Astrocyte of the hippocampus (primary cell): ENCODE data around the gene CD151.

Experiments used
- DNase-seq: peaks from one replicate; pipeline ENCODE4 v3.0.0; 2011; ENCODE audit warnings: low read depth, low spot score

The CD151 gene

DNA sequence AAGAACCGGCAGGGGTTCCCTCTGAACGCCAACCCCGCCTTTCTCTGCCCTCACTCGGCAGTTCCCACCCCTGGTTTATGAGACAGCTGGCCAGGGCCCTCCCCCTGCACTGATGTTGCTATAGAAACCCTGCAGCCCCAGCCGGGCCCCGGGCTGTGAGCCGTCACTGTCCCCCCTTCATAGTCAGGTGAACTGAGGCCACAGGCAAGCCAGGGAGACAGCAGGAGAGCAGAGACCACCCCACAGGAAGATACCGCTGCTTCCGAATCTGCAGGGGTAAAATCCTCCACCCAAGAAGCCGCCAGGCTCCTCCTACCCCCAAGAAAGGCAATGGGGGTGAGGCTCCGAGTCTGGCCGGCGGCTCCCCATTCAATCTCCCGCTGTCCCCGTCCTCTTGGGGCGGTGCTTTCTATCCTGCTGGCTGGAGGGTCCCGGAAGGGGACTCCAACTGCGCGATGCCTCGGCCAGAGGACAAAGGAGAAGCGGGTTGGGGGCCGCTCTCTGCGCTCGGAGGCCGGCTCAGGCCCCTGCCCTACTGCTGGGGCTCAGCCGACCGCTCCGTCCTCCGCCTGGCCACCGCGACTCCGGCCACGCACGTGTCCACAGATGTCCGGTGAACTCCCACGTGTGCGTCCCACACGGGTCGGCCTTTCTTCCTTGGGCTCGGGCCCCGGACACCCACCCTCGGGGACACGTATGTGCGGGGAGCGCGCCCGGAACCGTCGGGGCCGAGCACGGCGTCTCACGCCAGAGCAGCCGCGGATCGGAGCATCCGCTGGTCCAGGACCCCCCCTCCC lies 35.3 kb upstream of the CD151 start:
- peak; percentile 86 for DNase-seq

DNA sequence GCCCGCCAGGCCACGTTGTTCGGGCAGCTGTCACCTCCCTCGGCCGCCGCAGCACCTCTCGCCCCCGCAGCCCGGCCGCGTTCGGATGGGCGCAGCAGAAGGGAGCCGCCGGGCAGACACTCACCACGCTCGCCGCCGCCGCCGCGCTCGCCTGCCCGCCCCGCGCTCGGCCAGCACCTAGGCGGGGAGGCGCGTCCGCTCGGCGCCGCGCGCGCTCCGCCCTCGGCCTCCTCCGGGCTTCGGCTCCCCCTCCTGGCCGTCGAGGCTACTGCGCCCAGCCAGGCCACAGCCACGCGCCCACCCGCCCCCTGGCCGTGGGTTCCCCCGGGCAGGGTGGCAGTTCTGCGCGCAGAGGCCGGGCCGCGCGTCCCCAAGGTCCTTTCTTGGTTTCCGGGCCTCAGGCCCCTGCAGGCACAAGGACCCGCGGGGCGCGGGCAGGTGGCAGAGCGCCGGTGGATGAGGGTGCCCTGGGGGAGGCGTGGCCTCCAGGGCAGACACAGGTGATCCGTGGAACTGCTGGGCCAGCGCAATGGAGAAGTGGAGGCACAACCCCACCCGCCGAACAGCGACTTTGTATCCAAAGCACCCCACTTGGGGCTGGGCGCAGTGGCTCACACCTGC lies 34.5 kb upstream of the CD151 start, which contains the start of gene SLC25A22:
SLC25A22 (minus strand) TSS at position 189 of the 621 bp plus-strand sequence. CDS start 3,275 bp downstream, outside the sequence.
- peak; percentile 95 for DNase-seq

DNA sequence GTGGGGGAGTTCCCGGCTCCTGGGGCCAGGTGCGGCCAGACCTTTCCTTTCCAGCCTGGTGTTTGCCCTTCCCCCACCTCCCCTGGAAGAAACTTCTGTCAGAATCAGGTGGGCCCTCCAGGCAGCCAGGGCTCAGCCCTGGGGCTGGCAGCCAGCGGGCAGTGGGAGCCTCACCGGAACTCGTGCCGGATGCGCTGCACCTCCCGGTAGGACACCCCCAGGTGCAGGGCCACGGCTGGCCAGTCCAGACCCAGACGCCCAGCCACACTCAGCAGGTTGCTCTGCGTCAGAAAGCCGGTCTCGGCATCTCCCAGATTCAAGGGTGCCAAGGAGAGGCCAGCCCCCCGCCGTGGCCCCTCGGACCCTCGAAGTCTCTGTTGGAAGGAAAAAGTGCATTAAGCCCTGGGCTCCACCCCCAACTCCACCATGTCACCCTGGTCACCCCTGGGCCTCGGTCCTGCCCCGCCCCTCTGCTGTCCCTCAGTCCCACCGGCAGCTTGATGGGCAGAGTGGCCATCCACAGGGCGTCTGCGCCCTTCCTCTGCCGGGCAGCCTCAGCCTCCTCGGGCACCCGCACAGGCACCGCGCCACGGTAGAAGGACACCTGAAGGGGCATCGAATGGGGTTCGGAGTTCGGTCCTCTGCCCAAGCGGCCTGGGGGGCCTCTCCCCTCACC lies 33.0 kb upstream of the CD151 start:
- no peak for DNase-seq

DNA sequence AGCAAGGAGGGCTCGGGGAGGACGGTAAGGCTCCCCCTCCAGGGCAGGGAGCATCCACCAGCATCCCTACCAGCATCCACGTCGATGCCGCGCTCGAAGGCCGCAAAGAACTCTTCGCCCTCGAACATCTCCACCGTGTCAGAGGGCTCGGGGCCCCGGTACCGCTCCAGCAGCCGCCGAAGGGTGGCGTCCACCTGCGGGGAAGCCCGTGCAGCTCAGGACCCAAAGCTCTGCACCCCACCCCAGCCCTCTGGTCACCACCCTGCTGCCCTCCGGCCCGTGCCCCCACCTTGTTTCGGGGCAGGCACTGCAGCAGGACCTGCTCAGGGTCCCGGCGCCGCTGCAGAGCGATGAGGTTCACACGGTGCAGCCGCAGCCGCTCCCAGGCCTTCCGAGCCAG lies 32.3 kb upstream of the CD151 start:
- DNase-seq = no peak

DNA sequence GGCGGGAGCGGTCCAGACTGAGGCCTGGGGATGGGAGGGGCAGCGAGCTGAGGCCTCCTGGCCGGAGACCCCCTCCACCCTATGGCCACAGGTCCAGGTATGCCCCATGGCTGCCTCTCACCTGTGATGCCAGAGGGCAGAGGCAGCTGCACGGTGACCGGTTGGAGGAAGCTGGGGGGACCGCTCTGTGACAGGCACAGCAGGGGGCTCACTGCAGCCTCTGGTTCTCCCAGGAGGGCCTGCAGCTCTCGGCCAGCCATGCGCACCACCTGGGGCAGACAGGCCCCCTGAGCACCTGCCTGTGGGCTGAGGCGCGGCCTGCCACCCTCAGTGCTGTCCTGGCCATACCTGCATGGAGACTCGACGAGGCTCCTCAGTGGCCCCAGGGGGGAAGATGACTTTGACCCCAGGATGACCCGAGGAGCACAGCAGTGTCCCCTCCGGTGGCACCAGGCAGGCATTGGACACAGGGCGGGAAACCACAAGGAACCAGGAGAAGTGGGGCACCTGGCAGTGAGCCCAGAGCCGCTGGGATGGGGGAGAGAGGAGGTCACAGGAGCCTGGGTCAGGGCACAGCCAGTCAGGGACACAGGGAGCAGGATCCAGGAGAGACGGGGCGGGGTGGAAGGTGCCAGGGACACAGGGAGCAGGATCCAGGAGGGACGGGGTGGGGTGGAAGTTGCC lies 31.5 kb upstream of the CD151 start:
- no peak for DNase-seq

DNA sequence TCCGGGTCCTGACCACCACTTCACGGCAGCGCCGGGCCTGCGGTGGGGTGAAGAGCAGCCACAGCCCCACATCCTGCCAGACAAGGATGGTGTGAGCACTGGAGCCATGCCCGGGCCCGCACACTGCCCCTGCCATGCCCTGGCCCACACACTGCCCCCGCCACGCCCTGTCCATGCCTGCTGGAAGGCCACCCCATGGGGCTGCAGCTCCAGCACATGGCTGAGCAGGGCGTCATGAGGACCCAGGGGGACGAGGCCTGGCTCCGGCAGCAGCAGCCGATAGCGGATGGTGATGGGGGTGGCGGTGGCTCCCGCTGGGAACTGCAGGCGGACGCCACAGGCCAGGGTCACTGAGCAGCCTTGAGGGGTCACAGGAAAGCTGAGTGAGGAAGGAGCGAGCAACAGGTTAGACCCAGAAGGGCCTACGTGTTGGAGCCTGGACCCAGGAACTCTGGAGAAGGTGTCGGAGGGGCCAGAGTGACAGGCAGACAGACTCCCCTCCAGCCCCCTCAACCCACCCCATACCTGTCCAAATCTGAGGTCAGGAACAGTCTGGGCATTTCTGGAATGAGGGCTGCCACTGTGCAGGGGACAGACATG lies 30.6 kb upstream of the CD151 start:
- DNase-seq = no peak

DNA sequence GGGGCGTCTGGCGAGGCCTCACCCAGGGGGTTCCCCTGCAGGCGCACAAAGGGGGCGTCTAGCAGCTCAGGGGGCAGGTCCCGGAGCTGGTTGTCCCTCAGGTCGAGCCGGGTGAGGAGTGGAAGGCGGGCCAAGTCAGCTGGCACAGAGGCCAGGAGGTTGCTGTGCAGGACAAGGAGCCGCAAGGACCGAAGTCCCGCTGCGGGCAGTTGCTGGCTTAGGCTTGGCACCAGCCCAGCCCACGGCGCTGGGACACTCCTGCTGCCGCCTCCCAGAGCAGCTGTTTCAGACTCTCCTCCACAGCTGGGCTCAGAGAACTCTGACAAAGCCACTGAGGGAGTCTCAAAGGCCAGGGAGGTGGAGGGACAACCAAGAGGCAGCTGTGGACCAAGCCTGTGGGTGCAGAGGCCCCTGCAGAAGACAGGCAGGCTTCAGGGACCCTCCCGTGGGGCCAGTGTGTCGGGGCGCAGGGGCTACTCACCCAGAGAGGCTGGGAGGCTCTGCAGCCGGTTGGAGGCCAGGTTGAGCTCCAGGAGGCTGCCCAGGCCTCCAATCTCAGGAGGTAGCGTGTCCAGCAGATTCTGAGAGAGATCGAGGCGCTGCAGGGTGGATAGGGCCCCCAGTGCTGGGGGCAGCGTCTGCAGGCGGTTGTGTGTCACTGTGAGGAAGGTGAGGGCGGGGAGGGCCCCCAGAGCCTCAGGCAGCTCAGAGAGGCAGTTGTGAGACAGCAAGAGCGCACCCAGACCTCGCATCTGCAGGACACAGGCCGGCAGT lies 29.9 kb upstream of the CD151 start:
- no peak for DNase-seq

DNA sequence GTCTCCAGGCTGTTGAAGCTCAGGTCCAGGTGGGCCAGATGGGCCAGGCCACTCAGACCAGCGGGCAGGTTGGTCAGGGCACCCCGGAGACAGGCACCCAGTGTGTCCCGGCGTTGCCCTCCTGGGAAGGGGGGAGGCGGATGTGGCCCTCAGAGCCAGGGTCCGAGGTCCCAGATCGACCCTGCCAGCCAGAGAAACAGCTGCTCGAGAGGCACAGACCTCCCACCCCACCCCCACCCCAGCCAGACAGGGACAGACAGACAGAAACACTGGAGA lies 29.3 kb upstream of the CD151 start:
- no peak for DNase-seq

DNA sequence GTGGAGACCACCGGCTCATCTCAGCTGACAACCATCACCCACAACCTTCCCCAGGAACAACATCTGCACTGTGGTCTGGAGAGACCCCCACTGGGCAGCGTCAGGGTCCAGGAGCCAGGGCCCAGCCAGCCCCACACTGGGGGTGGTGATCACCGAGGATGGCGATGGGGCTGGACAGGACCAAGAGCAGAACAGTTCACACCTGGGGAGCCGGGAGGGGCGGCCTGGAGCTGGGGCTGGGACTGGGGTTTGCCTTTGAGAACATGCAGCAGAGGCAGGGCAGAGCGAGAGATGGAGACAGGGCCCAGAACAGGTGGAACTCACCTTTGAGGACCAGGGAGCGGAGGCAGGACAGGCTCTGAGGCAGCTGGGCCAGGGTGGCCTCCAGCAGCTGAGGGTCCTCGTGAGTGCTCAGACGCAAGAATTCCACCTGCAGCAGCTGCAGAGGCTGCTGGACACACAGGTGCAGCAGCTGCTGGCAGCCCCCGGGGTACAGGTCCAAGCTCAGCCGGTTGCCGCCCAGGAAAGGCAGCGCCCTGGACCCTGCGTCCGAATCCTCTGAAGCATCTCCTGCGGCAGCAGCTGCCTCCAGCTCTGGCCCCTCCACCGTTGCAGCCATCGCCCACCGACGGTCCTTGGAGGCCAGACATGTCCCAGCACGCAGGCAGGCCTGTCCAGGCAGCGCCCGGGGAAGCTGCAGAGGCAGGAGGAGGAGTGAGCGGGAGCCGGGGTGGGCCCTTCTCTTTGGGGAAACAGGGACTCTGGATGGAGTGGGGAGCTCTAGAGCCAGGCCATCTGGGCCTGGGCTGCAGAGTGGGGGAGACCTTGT lies 28.8 kb upstream of the CD151 start:
- DNase-seq = no peak

DNA sequence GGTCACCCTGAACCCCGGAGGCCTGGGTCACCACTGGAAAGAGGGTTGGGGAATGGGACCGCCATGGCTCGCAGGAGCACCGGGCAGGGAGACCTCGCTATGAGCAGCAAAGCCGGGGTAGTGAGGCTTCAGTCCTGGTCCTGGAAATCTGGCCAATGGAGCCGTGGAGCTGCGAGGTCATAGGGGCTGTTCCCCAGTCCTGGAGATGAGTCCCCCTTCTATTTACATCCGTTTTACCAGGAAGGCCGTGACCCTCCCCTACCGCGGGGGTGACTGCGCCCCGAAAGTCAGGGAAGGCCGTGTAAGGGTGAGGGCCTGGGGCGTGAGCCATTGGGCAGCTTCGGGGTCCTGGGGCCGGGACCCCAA lies 28.2 kb upstream of the CD151 start:
- no peak for DNase-seq

DNA sequence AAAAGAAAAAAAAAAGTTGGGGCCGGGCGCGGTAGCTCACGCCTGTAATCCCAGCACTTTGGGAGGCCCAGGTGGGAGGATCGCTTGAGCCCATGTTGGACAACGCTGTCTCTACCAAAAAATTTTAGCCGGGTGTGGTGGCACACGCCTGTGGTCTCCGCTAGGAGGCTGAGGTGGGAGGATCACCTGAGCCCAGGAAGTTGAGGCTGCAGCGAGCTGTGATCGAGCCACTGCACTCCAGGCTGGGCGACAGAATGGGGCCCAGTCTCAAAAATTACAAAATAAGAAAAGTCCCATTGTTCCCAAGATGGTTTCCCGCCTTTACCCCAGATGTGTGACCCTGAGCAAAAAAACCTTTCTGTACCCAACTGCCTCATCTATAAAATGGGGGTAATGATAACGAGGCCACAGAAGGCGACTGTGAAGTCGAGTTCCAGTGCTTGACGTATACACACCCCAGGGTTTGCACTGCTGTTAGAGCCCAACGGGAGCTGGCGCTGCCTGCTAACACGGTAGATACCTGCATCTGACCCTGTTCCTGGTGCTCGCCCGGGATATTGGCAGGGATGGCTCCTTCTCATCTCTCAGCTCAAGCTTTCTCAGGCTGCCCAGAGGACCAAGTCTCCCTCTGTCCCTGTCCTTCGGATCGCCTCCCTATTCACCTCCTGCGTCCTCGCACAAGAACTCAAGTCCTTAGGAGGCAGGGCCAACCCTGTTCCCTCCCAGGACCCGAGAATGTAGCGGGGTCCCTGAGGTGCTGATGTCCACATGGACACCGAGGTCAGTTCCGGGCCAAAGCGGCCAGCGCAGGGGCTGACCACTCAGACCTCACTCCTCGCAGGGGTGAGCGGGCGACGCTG lies 24.1 kb upstream of the CD151 start:
- DNase-seq = no peak

DNA sequence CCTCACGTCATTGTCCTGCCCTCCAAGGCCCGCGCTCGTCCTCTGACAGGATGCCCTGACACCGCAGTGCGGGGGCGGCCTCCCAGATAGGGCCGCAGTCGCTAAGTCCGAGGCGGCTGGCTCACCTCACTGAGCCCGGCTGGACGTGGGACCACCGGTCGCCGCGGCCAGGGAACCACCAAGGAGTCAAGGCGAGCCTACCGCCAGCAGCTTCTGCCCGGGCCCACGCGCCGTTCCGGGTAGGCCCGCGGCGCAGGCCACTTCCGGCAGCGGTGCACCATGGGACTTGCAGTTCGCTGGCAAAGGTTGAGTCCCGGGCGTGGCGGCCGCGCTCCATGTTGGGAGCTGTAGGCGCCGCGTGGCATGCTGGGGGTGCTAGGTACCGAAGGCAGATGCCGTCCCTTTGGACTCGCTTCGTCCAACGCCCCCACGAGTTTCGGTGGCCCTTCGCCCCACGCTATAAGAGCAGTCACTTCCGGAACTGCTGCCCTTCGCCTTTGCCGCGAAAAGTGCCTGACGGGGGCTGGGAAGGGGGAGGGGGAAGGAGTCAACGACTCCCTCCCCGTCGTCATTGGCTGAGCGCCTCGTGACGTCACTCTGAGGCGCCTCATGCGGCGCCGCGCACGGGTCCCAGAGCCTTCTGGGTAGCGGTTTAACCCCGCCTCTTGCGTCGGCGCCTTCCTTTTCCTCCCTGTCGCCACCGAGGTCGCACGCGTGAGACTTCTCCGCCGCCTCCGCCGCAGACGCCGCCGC lies 23.3 kb upstream of the CD151 start, which contains the start of gene RPLP2:
RPLP2 (plus strand) TSS at position 681 of the 753 bp plus-strand sequence. CDS start 268 bp downstream, outside the sequence.
- DNase-seq = peak; percentile 99

DNA sequence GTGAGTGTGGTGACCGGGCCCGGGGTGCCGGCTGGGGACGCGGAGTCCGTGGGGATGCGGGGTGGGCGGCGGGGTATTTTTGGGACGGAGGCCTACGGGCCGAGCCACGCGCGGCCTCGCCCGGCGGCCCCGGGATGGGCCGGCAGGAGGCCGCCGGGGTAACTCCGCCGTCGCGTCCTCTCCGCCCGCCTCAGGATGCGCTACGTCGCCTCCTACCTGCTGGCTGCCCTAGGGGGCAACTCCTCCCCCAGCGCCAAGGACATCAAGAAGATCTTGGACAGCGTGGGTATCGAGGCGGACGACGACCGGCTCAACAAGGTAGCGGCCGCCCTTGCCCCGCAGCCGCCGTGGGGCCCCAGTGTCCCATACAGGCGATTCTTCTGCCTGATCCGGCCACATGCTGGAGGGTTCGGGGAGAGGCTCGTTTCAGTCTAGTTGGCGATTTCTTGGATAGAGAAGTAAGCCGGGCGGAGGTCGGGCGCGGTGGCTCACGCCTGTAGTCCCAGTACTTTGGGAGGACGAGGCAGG lies 22.6 kb upstream of the CD151 start:
- no peak for DNase-seq

DNA sequence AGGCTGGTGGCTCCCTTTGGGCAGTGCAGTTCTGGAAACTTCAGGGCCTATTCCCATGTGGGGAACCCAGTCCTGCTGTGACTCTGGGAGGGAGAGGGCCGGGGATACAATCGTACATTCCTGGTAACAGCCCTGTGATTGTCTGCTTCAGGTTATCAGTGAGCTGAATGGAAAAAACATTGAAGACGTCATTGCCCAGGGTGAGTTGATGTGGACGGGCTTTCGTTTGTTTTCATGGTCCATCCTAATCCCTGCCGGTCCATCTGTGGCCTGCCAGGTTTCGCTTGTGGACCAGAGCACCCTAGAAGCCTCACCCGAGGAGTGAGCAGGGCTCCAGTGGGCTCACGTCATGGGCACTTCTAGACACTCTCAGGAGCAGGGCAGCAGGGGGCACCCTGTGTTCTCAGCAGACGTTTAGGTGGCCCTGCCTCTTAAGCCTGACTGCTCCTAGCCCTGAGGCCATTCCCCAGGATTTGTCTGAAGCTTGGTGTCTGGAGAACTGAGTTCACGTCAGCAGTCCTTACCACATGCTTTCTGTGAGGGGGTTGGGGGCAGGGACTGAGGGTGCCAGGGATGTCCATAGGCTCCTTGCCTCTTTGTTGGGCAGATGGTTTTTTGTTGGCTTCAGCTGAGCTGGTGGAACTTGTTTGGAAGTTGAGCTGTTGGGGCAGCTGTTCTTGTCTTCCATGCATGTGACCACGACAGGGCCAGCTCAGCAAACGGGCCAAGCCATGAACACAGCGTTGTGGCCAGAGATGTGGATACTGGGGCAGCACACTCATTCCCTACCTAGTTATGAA lies 21.1 kb upstream of the CD151 start:
- DNase-seq = no peak

DNA sequence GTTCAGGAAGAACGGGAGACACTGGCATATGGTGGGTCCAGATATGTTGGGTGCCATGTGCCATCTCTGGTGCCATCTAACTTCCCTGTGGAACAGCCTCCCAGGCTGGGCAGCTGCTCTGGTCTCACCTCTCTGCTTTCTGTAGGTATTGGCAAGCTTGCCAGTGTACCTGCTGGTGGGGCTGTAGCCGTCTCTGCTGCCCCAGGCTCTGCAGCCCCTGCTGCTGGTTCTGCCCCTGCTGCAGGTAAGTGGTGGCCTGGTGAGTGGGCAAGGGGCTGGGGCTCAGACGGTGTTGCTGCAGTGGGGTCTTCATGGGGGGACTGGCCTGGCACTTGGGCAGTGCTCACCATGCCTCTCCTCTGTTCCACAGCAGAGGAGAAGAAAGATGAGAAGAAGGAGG lies 20.4 kb upstream of the CD151 start:
- no peak for DNase-seq

DNA sequence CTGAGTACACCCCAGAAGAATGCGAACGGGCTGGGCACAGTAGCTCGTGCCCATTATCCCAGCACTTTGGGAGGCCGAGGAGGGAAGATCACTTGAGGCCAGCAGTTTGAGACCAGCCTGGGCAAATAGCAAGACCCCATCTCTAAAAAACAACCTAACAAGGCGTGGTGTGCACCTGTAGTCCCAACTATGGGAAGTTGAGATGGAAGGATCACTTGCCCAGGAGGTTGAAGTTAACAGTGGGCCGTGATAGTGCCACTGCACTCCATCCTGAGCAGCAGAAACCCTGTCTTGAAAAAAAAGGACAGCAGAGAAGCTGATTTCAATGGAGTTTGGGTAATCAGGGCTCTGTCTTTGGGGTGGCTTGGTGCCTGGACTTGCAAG lies 19.7 kb upstream of the CD151 start:
- DNase-seq = no peak

DNA sequence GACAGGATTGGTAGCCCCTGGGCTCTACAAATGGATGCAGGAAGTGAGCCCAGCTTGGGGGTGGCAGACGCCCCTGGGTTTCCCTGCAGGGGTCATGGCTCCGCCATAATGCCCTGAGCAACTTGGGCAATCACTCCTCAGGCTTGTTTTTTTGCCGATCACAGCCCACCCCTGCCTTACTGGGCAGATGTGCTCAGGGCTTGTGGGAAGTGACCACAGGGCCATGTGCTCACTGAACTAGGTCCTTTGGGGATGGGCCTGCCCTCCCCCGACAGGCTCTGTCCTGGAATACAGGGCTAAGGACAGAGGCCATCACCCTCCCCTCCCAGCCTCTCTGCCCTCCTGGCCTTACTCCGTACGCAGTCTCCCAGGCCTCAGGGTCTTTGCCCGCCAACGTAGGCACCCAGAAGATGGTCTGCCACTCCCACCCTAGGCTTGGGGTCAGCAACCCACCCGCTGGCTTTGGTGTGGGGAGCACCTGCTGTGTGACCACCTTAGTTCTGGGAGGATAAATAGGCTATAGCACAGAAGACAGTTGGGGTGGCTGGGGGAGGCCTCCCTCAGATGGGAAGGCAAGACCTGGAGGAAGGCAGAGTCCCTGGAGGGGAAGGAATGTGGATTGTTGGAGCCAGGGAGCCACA lies 19.2 kb upstream of the CD151 start:
- DNase-seq = no peak
